Fibroblast of lung (primary cell): ENCODE measurements around the gene TAT.

Experiments used
- EZH2 ChIP-seq: IDR thresholded peaks from 2 replicates; pipeline ENCODE4 v1.5.1; 2012; ENCODE audit warnings: low read length, control low read depth, mild to moderate bottlenecking; ENCODE audit errors: missing control alignments
- TF ChIP-seq, protein P1 (sequence below), 2 donors: IDR thresholded peaks in 1 of 2; conservative IDR thresholded peaks in 1 of 2; 1 replicate in 1 of 2; 2 replicates in 1 of 2; pipeline ENCODE4 v1.5.1; 2011 to 2012; ENCODE audit warnings: low read length in 2 of 2, control low read depth in 1 of 2, inconsistent platforms in 1 of 2, low read depth in 1 of 2, mild to moderate bottlenecking in 1 of 2

DNA sequence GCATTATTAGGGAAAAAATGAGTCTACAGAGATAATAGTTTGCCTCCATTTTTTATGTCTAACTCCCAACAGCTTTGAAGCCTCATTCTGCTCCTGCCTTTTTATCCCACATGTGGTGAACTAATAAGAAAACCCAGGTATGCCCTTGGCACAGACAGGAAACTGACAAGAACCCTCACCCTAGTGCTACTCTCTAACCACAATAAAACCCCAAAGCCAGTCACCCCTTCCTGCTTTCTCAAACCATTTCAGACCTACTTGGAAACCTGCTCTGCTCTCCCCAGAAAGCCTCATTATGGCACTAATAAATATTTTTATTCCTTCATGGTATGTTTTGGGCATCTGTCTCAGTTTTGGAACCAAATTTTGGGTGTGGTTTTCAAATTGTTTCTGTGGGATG is 45.2 kb upstream of the TAT start:
- TF ChIP-seq, protein P1, sequence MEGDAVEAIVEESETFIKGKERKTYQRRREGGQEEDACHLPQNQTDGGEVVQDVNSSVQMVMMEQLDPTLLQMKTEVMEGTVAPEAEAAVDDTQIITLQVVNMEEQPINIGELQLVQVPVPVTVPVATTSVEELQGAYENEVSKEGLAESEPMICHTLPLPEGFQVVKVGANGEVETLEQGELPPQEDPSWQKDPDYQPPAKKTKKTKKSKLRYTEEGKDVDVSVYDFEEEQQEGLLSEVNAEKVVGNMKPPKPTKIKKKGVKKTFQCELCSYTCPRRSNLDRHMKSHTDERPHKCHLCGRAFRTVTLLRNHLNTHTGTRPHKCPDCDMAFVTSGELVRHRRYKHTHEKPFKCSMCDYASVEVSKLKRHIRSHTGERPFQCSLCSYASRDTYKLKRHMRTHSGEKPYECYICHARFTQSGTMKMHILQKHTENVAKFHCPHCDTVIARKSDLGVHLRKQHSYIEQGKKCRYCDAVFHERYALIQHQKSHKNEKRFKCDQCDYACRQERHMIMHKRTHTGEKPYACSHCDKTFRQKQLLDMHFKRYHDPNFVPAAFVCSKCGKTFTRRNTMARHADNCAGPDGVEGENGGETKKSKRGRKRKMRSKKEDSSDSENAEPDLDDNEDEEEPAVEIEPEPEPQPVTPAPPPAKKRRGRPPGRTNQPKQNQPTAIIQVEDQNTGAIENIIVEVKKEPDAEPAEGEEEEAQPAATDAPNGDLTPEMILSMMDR (conservative IDR thresholded peaks at IDR 0.05 in 1 of 2, IDR thresholded peaks at IDR 0.05 in 1 of 2; ENCODE audit: low read depth in 1 of 2, low read length in 2 of 2), result no peak
- no peak for TF ChIP-seq EZH2
